HepG2 (cell line): ENCODE results near the gene TBKBP1. TPM values are rescaled to one million over a fixed set of nuclear protein-coding genes. Genes with fewer than 3 reads are reported as not detected.

Experiments used
- CERS6 ChIP-seq: sonication (generic); formaldehyde crosslinking; IDR thresholded peaks from 2 replicates; pipeline ENCODE4 v1.5.0; 2020; ENCODE audit warnings: missing genetic modification reagents
- E2F5 ChIP-seq: sonication (generic); formaldehyde crosslinking; conservative IDR thresholded peaks from 2 replicates; pipeline ENCODE4 v1.4.0; 2020; ENCODE audit warnings: missing genetic modification reagents
- FUBP1 ChIP-seq: sonication (generic); formaldehyde crosslinking; IDR thresholded peaks from 2 replicates; pipeline ENCODE4 v1.5.1; 2020; ENCODE audit warnings: missing genetic modification reagents, mild to moderate bottlenecking, borderline replicate concordance
- HHEX ChIP-seq: IDR thresholded peaks from 2 replicates; pipeline ENCODE4 v1.6.1; 2016; ENCODE audit warnings: control low read depth
- HIC2 ChIP-seq: sonication (generic); formaldehyde crosslinking; IDR thresholded peaks from 2 replicates; pipeline ENCODE4 v1.9.0; 2022; ENCODE audit warnings: low read depth, missing genetic modification reagents
- IKZF1 ChIP-seq: fragments of 450-650 bp; IDR thresholded peaks from 2 replicates; pipeline ENCODE4 v1.7.1; 2016
- KDM3A ChIP-seq: IDR thresholded peaks from 2 replicates; pipeline ENCODE4 v1.6.1; 2018; ENCODE audit warnings: low read depth, missing compliant biosample characterization
- MLX ChIP-seq: IDR thresholded peaks from 2 replicates; pipeline ENCODE4 v1.6.1; 2016
- NFAT5 ChIP-seq: sonication (generic); formaldehyde crosslinking; IDR thresholded peaks from 2 replicates; pipeline ENCODE4 v1.4.0; 2020; ENCODE audit warnings: missing genetic modification reagents
- NFKBIZ ChIP-seq: IDR thresholded peaks from 2 replicates; pipeline ENCODE4 v1.6.1; 2018; ENCODE audit warnings: missing genetic modification reagents, missing compliant biosample characterization
- RAD21 ChIP-seq: fragments of 450-650 bp; formaldehyde crosslinking; IDR thresholded peaks from 2 replicates; pipeline ENCODE4 v1.5.0; 2020; ENCODE audit warnings: mild to moderate bottlenecking
- SSRP1 ChIP-seq: IDR thresholded peaks from 2 replicates; pipeline ENCODE4 v1.6.1; 2016; ENCODE audit warnings: control low read depth
- SUZ12 ChIP-seq: fragments of 150-350 bp; IDR thresholded peaks from 2 replicates; pipeline ENCODE4 v1.6.1; 2014; ENCODE audit warnings: low read depth, low read length
- TOPORS ChIP-seq: sonication (generic); formaldehyde crosslinking; IDR thresholded peaks from 2 replicates; pipeline ENCODE4 v1.8.0; 2023; ENCODE audit warnings: mild to moderate bottlenecking, missing genetic modification reagents
- ZNF552 ChIP-seq: sonication (generic); formaldehyde crosslinking; IDR thresholded peaks from 2 replicates; pipeline ENCODE4 v1.9.0; 2022; ENCODE audit warnings: missing genetic modification reagents, mild to moderate bottlenecking, borderline replicate concordance
- ZNF564 ChIP-seq: sonication (generic); formaldehyde crosslinking; IDR thresholded peaks from 2 replicates; pipeline ENCODE4 v1.8.1; 2023; ENCODE audit warnings: mild to moderate bottlenecking, missing genetic modification reagents
- ZNF598 ChIP-seq: sonication (generic); formaldehyde crosslinking; IDR thresholded peaks from 2 replicates; pipeline ENCODE4 v1.5.1; 2020; ENCODE audit warnings: mild to moderate bottlenecking, missing genetic modification reagents, borderline replicate concordance
- polyA plus RNA-seq, 8 experiments: library from polyadenylated mRNA; depleted of rRNA in 3 of 8; stranded (reverse) in 7 of 8; unstranded in 1 of 8; fragments of >200 nt; fragmentation: Illumina TruSeq in 4 of 8; extraction: Trizol in 4 of 8; gene quantifications; 2 replicates each; pipeline versions ENCODE4 v1.2.1 to v1.2.3, GENCODE V29; 2011 to 2016; ENCODE audit warnings: low read depth in 4 of 8, missing spikeins in 1 of 8, mixed read lengths in 1 of 8; ENCODE audit not compliant: insufficient read depth in 1 of 8
- total RNA-seq, 5 experiments: library from RNA; depleted of rRNA; stranded (reverse); fragments of >200 nt; fragmentation: Illumina TruSeq; extraction: Trizol; gene quantifications; 2 replicates each; pipeline ENCODE4 v1.2.3, GENCODE V29; 2016; ENCODE audit warnings: low read depth in 1 of 5

Gene TBKBP1
- total and polyA plus RNA-seq, 2 of the 13 experiments (the other 11 are each of a cell fraction or from before 2014, with no cell fraction given) = 2.6 to 7.0 TPM

GRCh38 chr17:47692895-47693730 lies 848 bp upstream of the TBKBP1 start (continued):
- TF ChIP-seq HIC2 (no peak; the same call in 1 of the 2 replicates), SUZ12 (no peak), SSRP1 (CRISPR knock-in tag) (0 out of 2 replicates have a peak, but pooled peaks have one; percentile 75), ZNF552 (CRISPR knock-in tag) (no peak), E2F5 (CRISPR knock-in tag) (no peak), RAD21 (CRISPR knock-in tag) (no peak), IKZF1 (no peak), HHEX (CRISPR knock-in tag) (no peak), TOPORS (CRISPR knock-in tag) (no peak), CERS6 (CRISPR knock-in tag) (no peak), KDM3A (CRISPR knock-in tag) (no peak), NFKBIZ (CRISPR knock-in tag) (no peak), NFAT5 (CRISPR knock-in tag) (no peak), ZNF598 (no peak), ZNF564 (CRISPR knock-in tag) (no peak), FUBP1 (CRISPR knock-in tag) (no peak), MLX (CRISPR knock-in tag) (no peak)
